Thyroid gland (tissue), 4 donors: ENCODE results near the gene CHI3L1. TPM values are rescaled to one million over a fixed set of nuclear protein-coding genes. Genes with fewer than 3 reads are reported as not detected.
A peak's percentile ranks its signal among the peaks of the same experiment; 100 is the strongest.

Experiments used
- DNase-seq, 2 donors: peaks; one replicate each; pipeline ENCODE4 v3.0.0-alpha.2; 2019
- H3K27ac ChIP-seq, 3 donors: fragments of 200-600 bp; sonication (generic); 1 replicate in 2 of 3; 2 replicates in 1 of 3; pipeline ENCODE4 v1.5.1; 2016 to 2019; ENCODE audit warnings: mild to moderate bottlenecking in 1 of 3, moderate library complexity in 1 of 3
- H3K27me3 ChIP-seq: fragments of 200-600 bp; sonication (generic); one replicate; pipeline ENCODE4 v1.5.1; 2019
- H3K36me3 ChIP-seq, 2 donors: fragments of 200-600 bp; sonication (generic); one replicate each; pipeline ENCODE4 v1.5.1; 2016 to 2019
- H3K4me1 ChIP-seq, 2 donors: fragments of 200-600 bp; sonication (generic); one replicate each; pipeline ENCODE4 v1.5.1; 2017 to 2019
- H3K4me3 ChIP-seq, 3 donors: fragments of 200-600 bp; sonication (generic); replicated peaks in 1 of 3; 1 replicate in 2 of 3; 2 replicates in 1 of 3; pipeline ENCODE4 v1.5.1; 2016; ENCODE audit warnings: mild to moderate bottlenecking in 1 of 3
- H3K9me3 ChIP-seq: fragments of 200-600 bp; sonication (generic); one replicate; pipeline ENCODE4 v1.5.1; 2017
- CTCF ChIP-seq, 6 experiments: fragments of 200-600 bp in 3 of 6; fragments of 450-650 bp in 3 of 6; sonication (generic) in 3 of 6; IDR thresholded peaks; one replicate each; pipeline ENCODE4 v1.5.1; 2016 to 2019; ENCODE audit warnings: antibody characterized with exemption in 6 of 6, mild to moderate bottlenecking in 2 of 6, inconsistent platforms in 1 of 6, moderate library complexity in 1 of 6
- POLR2A ChIP-seq, 2 donors: fragments of 450-650 bp; IDR thresholded peaks; one replicate each; pipeline ENCODE4 v1.6.1; 2017; ENCODE audit warnings: antibody characterized with exemption in 2 of 2, mild to moderate bottlenecking in 2 of 2, moderate library complexity in 1 of 2
- WGBS, 2 donors: methylation state at CpG; one replicate each; pipeline ENCODE4 v1.1.5; 2017; 5-methylcytosine and 5-hydroxymethylcytosine counted together
- intact Hi-C: fragments of 100-400 bp; cut with DNase I; formaldehyde crosslinking; loops from one replicate; pipeline ENCODE4 v1.15.1; 2023
- total RNA-seq, 4 donors: library from RNA; depleted of rRNA; stranded (reverse); fragments of >200 nt; gene quantifications; one replicate each; pipeline ENCODE4 v1.2.3, GENCODE V29; 2016

Gene CHI3L1
- total RNA-seq, 4 donors from 2014 or later = 1.2 to 42.9 (median 4.4) TPM

- Histone ChIP-seq H3K4me3 (no peak overlapping the region), H3K27me3 (no peaks in the 10 kb centered on the region), H3K27ac (no peak overlapping the region), H3K9me3 (no peaks in the 10 kb centered on the region), H3K4me1 (peaks cover 1 to 2% of the 10 kb centered on the region in 2 donors), H3K36me3 (no peaks in the 10 kb centered on the region)
- DNase-seq = peak in 1 of 2 donors; percentile 12
- intact Hi-C loops = no loop called here
- WGBS, 2 donors = 90 to 98% methylated on average over 2 of the region's 2 CpGs
- TF ChIP-seq CTCF (IDR thresholded peaks at IDR 0.05) (no peak), POLR2A (IDR thresholded peaks at IDR 0.05) (no peak)
Measured at GRCh38 chr1:203146042-203146369, 40.5 kb downstream of the CHI3L1 start.

GRCh38 chr1:203145321-203146041 is 41.0 kb downstream of the CHI3L1 start:
- H3K4me3 ChIP-seq = no peak overlapping the region
- TF ChIP-seq POLR2A (IDR thresholded peaks at IDR 0.05) = no peak
- no peak for TF ChIP-seq CTCF (IDR thresholded peaks at IDR 0.05)
- no peaks in the 10 kb centered on the region for H3K9me3 ChIP-seq
- H3K4me1 ChIP-seq = no peaks in the 10 kb centered on the region
- no peaks in the 10 kb centered on the region for H3K36me3 ChIP-seq
- DNase-seq = no peak
- intact Hi-C loops = no loop called here
- H3K27ac ChIP-seq = no peak overlapping the region
- no peaks in the 10 kb centered on the region for H3K27me3 ChIP-seq
- WGBS, 2 donors = 91 to 92% methylated on average over 13 of the region's 13 CpGs

GRCh38 chr1:203144661-203145060 is 41.8 kb downstream of the CHI3L1 start:
- TF ChIP-seq POLR2A (IDR thresholded peaks at IDR 0.05) (no peak), CTCF (IDR thresholded peaks at IDR 0.05) (no peak)
- H3K27me3 ChIP-seq = no peaks in the 10 kb centered on the region
- H3K36me3 ChIP-seq = no peaks in the 10 kb centered on the region
- no peaks in the 10 kb centered on the region for H3K9me3 ChIP-seq
- no peak for DNase-seq
- no peak overlapping the region for H3K27ac ChIP-seq
- intact Hi-C loops = no loop called here
- no peaks in the 10 kb centered on the region for H3K4me1 ChIP-seq
- no peak overlapping the region for H3K4me3 ChIP-seq
- 72 to 76% methylated on average over 6 of the region's 6 CpGs for WGBS, 2 donors

- no peak for DNase-seq
- no peak overlapping the region for H3K27ac ChIP-seq
- TF ChIP-seq POLR2A (IDR thresholded peaks at IDR 0.05) = no peak
- no peak for TF ChIP-seq CTCF (IDR thresholded peaks at IDR 0.05)
- H3K9me3 ChIP-seq = no peaks in the 10 kb centered on the region
- H3K27me3 ChIP-seq = no peaks in the 10 kb centered on the region
- no peaks in the 10 kb centered on the region for H3K4me1 ChIP-seq
- WGBS, 2 donors = 79 to 82% methylated on average over 11 of the region's 11 CpGs
- H3K36me3 ChIP-seq = no peaks in the 10 kb centered on the region
- no peak overlapping the region for H3K4me3 ChIP-seq
- intact Hi-C loops = no loop called here
Measured at GRCh38 chr1:203143641-203144040, 42.9 kb downstream of the CHI3L1 start.

- Histone ChIP-seq H3K36me3 (no peaks in the 10 kb centered on the region), H3K4me3 (no peak overlapping the region), H3K4me1 (no peaks in the 10 kb centered on the region), H3K27ac (no peak overlapping the region), H3K9me3 (no peaks in the 10 kb centered on the region), H3K27me3 (no peaks in the 10 kb centered on the region)
- no peak for DNase-seq
- intact Hi-C loops = no loop called here
- TF ChIP-seq POLR2A (IDR thresholded peaks at IDR 0.05) = no peak
- no peak for TF ChIP-seq CTCF (IDR thresholded peaks at IDR 0.05)
- 84% methylated on average over 5 of the region's 5 CpGs for WGBS, 2 donors
Measured at GRCh38 chr1:203142684-203143408, 43.7 kb downstream of the CHI3L1 start.
